HG03354 (cell line): ENCODE measurements around the gene CASK.

Source experiments
- ATAC-seq: cut with Tn5 transposase; IDR thresholded peaks from one replicate; pipeline ENCODE4 v1.9.1; 2021; ENCODE audit warnings: mild to moderate bottlenecking; ENCODE audit not compliant: unreplicated experiment, poor library complexity, severe bottlenecking

Gene CASK

GRCh38 chrX:41913476-41913875, 9.9 kb downstream of the CASK start:
- no peak for ATAC-seq

GRCh38 chrX:41912923-41913322, 10.4 kb downstream of the CASK start:
- no peak for ATAC-seq

- no peak for ATAC-seq
Observed at GRCh38 chrX:41909068-41909467, 14.3 kb downstream of the CASK start.

GRCh38 chrX:41906515-41907187, 16.7 kb downstream of the CASK start:
- no peak for ATAC-seq

GRCh38 chrX:41903544-41903943, 19.8 kb downstream of the CASK start:
- no peak for ATAC-seq

- ATAC-seq: no peak
Observed at GRCh38 chrX:41900321-41900720, 23.0 kb downstream of the CASK start.

GRCh38 chrX:41895826-41896225, 27.5 kb downstream of the CASK start:
- ATAC-seq: no peak

GRCh38 chrX:41890026-41890423, 33.3 kb downstream of the CASK start:
- no peak for ATAC-seq

GRCh38 chrX:41889317-41890025, 33.9 kb downstream of the CASK start:
- ATAC-seq: no peak

- no peak for ATAC-seq
Observed at GRCh38 chrX:41887691-41888090, 35.7 kb downstream of the CASK start.

- no peak for ATAC-seq
Observed at GRCh38 chrX:41885724-41886123, 37.6 kb downstream of the CASK start.

- ATAC-seq: no peak
Observed at GRCh38 chrX:41881166-41881565, 42.2 kb downstream of the CASK start.

- no peak for ATAC-seq
Observed at GRCh38 chrX:41877167-41877566, 46.2 kb downstream of the CASK start.

- ATAC-seq: no peak
Observed at GRCh38 chrX:41875142-41875541, 48.2 kb downstream of the CASK start.

GRCh38 chrX:41870719-41871151, 52.6 kb downstream of the CASK start:
- peak; percentile 69 for ATAC-seq

- ATAC-seq: no peak
Observed at GRCh38 chrX:41868392-41868977, 54.9 kb downstream of the CASK start.

GRCh38 chrX:41863343-41864203, 59.8 kb downstream of the CASK start:
- ATAC-seq: no peak

GRCh38 chrX:41862562-41863184, 60.7 kb downstream of the CASK start:
- no peak for ATAC-seq

- no peak for ATAC-seq
Observed at GRCh38 chrX:41858161-41858775, 65.1 kb downstream of the CASK start.
